HepG2 (cell line): ENCODE data around the gene VRK1. TPM values are rescaled to one million over a fixed set of nuclear protein-coding genes. Genes with fewer than 3 reads are reported as not detected.
A peak's percentile ranks its signal among the peaks of the same experiment; 100 is the strongest.

ENCODE experiments used
- DMTF1 ChIP-seq: sonication (generic); formaldehyde crosslinking; IDR thresholded peaks from 2 replicates; pipeline ENCODE4 v1.4.0; 2020; ENCODE audit warnings: mild to moderate bottlenecking, missing genetic modification reagents
- EHMT2 ChIP-seq: fragments of 200-600 bp; sonication (generic); IDR thresholded peaks from 2 replicates; pipeline ENCODE4 v1.7.0; 2017; ENCODE audit warnings: antibody characterized with exemption, low read depth, low read length, borderline replicate concordance
- FOXA1 ChIP-seq, 2 experiments: fragments of 450-650 bp in 1 of 2; sonication (generic) in 1 of 2; formaldehyde crosslinking in 1 of 2; IDR thresholded peaks; 2 replicates each; pipeline versions ENCODE4 v1.4.0 to v1.6.1; 2016 to 2020; ENCODE audit warnings: missing genetic modification reagents in 1 of 2
- GATA4 ChIP-seq: sonication (generic); IDR thresholded peaks from 2 replicates; pipeline ENCODE4 v1.6.1; 2016; ENCODE audit warnings: antibody characterized with exemption, low read depth, borderline replicate concordance
- MIER3 ChIP-seq: IDR thresholded peaks from 2 replicates; pipeline ENCODE4 v1.6.1; 2016; ENCODE audit warnings: missing compliant biosample characterization, borderline replicate concordance
- PRDM10 ChIP-seq: sonication (generic); formaldehyde crosslinking; IDR thresholded peaks from 2 replicates; pipeline ENCODE4 v1.4.0; 2020; ENCODE audit warnings: low read depth, missing genetic modification reagents
- U2AF2 ChIP-seq: fragments of 200-400 bp; formaldehyde crosslinking; IDR thresholded peaks from 2 replicates; pipeline ENCODE4 v1.6.1; 2017; ENCODE audit warnings: low read depth, mild to moderate bottlenecking, low read length
- ZFP62 ChIP-seq: sonication (generic); formaldehyde crosslinking; IDR thresholded peaks from 2 replicates; pipeline ENCODE4 v1.4.0; 2020; ENCODE audit warnings: missing genetic modification reagents
- ZGPAT ChIP-seq: IDR thresholded peaks from 2 replicates; pipeline ENCODE4 v1.6.1; 2016; ENCODE audit warnings: mild to moderate bottlenecking
- ZNF10 ChIP-seq: sonication (generic); formaldehyde crosslinking; IDR thresholded peaks from 2 replicates; pipeline ENCODE4 v1.4.0; 2020; ENCODE audit warnings: mild to moderate bottlenecking, low read depth, missing genetic modification reagents, borderline replicate concordance
- ZNF160 ChIP-seq: sonication (generic); formaldehyde crosslinking; IDR thresholded peaks from 2 replicates; pipeline ENCODE4 v1.8.0; 2022; ENCODE audit warnings: mild to moderate bottlenecking, inconsistent platforms, missing genetic modification reagents
- ZNF550 ChIP-seq: sonication (generic); formaldehyde crosslinking; IDR thresholded peaks from 2 replicates; pipeline ENCODE4 v1.4.0; 2020; ENCODE audit warnings: mild to moderate bottlenecking, missing genetic modification reagents, borderline replicate concordance
- ZNF569 ChIP-seq: sonication (generic); formaldehyde crosslinking; IDR thresholded peaks from 2 replicates; pipeline ENCODE4 v1.5.0; 2020; ENCODE audit warnings: mild to moderate bottlenecking, missing genetic modification reagents, moderate library complexity, borderline replicate concordance
- ZNF672 ChIP-seq: sonication (generic); formaldehyde crosslinking; IDR thresholded peaks from 2 replicates; pipeline ENCODE4 v1.8.1; 2022; ENCODE audit warnings: missing genetic modification reagents
- ZNF691 ChIP-seq: sonication (generic); formaldehyde crosslinking; IDR thresholded peaks from 2 replicates; pipeline ENCODE4 v1.4.0; 2020; ENCODE audit warnings: missing genetic modification reagents, low read depth, mild to moderate bottlenecking, borderline replicate concordance
- ZNF703 ChIP-seq: sonication (generic); formaldehyde crosslinking; IDR thresholded peaks from 2 replicates; pipeline ENCODE4 v1.5.1; 2020; ENCODE audit warnings: missing genetic modification reagents, mild to moderate bottlenecking, moderate library complexity, borderline replicate concordance
- ZNF775 ChIP-seq: sonication (generic); formaldehyde crosslinking; IDR thresholded peaks from 2 replicates; pipeline ENCODE4 v1.4.0; 2020; ENCODE audit warnings: missing genetic modification reagents, mild to moderate bottlenecking, moderate library complexity, borderline replicate concordance
- polyA plus RNA-seq, 8 experiments: library from polyadenylated mRNA; depleted of rRNA in 3 of 8; stranded (reverse) in 7 of 8; unstranded in 1 of 8; fragments of >200 nt; fragmentation: Illumina TruSeq in 4 of 8; extraction: Trizol in 4 of 8; gene quantifications; 2 replicates each; pipeline versions ENCODE4 v1.2.1 to v1.2.3, GENCODE V29; 2011 to 2016; ENCODE audit warnings: low read depth in 4 of 8, missing spikeins in 1 of 8, mixed read lengths in 1 of 8; ENCODE audit not compliant: insufficient read depth in 1 of 8
- total RNA-seq, 5 experiments: library from RNA; depleted of rRNA; stranded (reverse); fragments of >200 nt; fragmentation: Illumina TruSeq; extraction: Trizol; gene quantifications; 2 replicates each; pipeline ENCODE4 v1.2.3, GENCODE V29; 2016; ENCODE audit warnings: low read depth in 1 of 5
- TF ChIP-seq, protein P1 (sequence below): sonication (generic); formaldehyde crosslinking; IDR thresholded peaks from 2 replicates; pipeline ENCODE4 v1.9.0; 2021; ENCODE audit warnings: missing genetic modification reagents, borderline replicate concordance
- TF ChIP-seq, protein P2 (sequence below): sonication (generic); formaldehyde crosslinking; IDR thresholded peaks from 2 replicates; pipeline ENCODE4 v1.5.0; 2020; ENCODE audit warnings: missing genetic modification reagents

VRK1 gene
- total and polyA plus RNA-seq, 2 of the 13 experiments (the other 11 are each of a cell fraction or from before 2014, with no cell fraction given) = 7.9 to 51.3 TPM

DNA sequence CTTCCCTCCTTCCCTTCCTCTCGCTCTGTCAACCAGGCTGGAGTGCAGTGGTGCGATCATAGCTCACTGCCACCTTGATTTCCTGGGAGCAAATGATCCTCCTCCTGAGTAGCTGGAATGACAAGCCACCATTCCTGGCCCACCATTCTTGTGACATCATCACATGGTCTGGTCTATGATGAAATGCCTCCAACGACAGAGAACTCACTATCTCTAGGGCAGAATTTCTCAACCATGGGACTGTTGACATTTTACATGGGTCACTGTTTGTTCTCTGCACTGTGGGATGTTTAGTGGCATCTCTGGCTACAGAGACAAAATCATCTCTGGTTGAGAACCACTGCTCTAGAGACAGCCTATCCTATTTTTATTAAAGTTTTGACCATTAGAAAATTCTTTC is 9.7 kb downstream of the VRK1 start (continued):
- no peak for TF ChIP-seq ZNF569 (CRISPR knock-in tag)
- TF ChIP-seq ZFP62 = no peak
- TF ChIP-seq ZNF550 (CRISPR knock-in tag) = no peak
- peak; percentile 53; the same call in 1 of the 2 replicates for TF ChIP-seq MIER3 (CRISPR knock-in tag)
- TF ChIP-seq ZNF703 = no peak
- TF ChIP-seq ZNF160 (CRISPR knock-in tag) = no peak
- TF ChIP-seq, protein P1, sequence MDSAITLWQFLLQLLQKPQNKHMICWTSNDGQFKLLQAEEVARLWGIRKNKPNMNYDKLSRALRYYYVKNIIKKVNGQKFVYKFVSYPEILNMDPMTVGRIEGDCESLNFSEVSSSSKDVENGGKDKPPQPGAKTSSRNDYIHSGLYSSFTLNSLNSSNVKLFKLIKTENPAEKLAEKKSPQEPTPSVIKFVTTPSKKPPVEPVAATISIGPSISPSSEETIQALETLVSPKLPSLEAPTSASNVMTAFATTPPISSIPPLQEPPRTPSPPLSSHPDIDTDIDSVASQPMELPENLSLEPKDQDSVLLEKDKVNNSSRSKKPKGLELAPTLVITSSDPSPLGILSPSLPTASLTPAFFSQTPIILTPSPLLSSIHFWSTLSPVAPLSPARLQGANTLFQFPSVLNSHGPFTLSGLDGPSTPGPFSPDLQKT (CRISPR knock-in tag) = no peak
- no peak for TF ChIP-seq ZNF10 (CRISPR knock-in tag)
- TF ChIP-seq PRDM10 (CRISPR knock-in tag) = 0 out of 2 replicates have a peak, but pooled peaks have one; percentile 49
- no peak for TF ChIP-seq U2AF2
- TF ChIP-seq DMTF1 (CRISPR knock-in tag) = no peak
- no peak for TF ChIP-seq GATA4
- TF ChIP-seq ZGPAT = peak; percentile 22; the same call in 1 of the 2 replicates
- TF ChIP-seq, protein P2, sequence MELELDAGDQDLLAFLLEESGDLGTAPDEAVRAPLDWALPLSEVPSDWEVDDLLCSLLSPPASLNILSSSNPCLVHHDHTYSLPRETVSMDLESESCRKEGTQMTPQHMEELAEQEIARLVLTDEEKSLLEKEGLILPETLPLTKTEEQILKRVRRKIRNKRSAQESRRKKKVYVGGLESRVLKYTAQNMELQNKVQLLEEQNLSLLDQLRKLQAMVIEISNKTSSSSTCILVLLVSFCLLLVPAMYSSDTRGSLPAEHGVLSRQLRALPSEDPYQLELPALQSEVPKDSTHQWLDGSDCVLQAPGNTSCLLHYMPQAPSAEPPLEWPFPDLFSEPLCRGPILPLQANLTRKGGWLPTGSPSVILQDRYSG (CRISPR knock-in tag) = no peak
- no peak for TF ChIP-seq EHMT2
- TF ChIP-seq ZNF691 (CRISPR knock-in tag) = no peak
- TF ChIP-seq ZNF775 (CRISPR knock-in tag) = no peak
- no peak for TF ChIP-seq FOXA1 (IDR thresholded peaks at IDR 0.05)
- peak; percentile 87 for TF ChIP-seq FOXA1 (CRISPR knock-in tag; IDR thresholded peaks at IDR 0.05)
- TF ChIP-seq ZNF672 (CRISPR knock-in tag) = no peak
